HG03139 (cell line): ENCODE results near the gene ST6GALNAC6.
"Not testable (repeated sequence)": the region's sequence is repeated elsewhere in the genome, so short reads cannot be mapped to it uniquely, and the experiment has no call there.

Source experiments
- ATAC-seq: cut with Tn5 transposase; IDR thresholded peaks from one replicate; pipeline ENCODE4 v1.9.1; 2021; ENCODE audit not compliant: unreplicated experiment

ST6GALNAC6 gene

DNA sequence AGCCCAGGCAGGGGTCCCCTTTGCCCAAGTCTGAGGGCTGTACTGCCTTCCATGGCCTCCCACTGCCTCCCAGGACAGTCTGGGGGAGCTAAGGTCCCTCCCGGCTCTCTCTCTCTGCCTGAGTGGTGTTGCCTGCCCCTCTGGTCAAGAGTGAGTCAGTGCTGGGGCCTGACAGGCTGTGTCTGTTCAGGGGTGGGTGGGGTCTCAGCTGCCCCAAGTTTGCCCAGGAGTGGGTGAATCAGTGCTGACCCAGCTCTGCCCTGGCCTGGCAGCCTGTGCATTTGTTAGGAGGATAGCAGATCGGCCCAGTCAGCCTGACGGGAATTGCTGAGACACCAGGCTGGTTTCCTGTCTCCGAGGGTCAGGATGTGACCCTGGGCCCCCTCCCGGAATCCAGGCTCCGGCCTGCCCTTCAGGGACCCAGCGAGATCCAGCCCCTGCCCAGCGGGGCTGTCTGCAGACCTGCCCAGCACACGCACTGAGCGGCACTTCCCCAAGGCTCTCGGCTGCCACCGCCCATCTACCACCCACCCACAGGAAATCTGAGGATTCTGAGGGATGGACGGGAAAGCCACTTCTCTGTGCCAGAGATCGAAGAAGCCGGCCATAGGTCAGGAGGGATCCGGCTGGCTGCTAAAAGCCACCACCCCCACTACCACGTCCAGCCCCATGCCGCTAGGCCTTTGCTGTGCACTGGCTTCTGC lies 60.9 kb downstream of the ST6GALNAC6 start:
- ATAC-seq, result no peak

DNA sequence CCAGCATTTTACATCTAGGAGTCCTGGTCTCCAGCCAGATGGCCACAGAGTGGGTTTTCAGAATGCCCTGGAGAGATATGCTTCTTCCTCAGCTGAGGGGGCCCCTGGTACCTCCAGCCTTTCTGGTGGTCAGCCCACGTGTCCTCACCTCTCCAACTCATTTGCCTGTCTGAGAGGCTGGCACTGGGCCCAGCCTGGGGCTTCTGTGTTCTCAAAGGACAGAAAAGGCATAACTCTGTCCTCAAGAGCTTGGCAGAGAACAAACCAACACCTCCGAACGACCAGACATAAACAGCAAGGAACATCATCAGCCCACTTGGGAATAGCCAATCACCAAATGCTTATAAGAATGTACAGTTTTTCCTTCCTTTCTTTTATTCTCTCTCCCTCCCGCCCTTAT lies 62.1 kb downstream of the ST6GALNAC6 start:
- ATAC-seq, result no peak

DNA sequence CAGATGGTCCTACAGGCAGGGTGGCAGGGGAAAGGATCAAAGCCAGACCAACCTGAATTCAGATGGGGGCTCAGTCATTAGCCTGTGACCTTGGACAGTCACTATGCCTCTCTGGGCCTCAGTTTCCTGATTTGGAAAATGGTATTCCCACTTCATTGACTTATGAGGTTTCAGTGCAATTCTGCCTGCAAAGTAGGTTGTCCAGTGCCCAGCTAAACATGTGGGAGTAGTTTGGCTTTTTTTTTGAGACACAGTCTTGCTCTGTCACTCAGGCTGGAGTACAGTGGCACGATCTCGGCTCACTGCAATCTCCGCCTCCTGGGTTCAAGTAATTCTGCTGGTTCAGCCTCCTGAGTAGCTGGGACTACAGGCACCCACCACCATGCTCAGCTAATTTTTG lies 62.8 kb downstream of the ST6GALNAC6 start:
- not testable (repeated sequence) for ATAC-seq

DNA sequence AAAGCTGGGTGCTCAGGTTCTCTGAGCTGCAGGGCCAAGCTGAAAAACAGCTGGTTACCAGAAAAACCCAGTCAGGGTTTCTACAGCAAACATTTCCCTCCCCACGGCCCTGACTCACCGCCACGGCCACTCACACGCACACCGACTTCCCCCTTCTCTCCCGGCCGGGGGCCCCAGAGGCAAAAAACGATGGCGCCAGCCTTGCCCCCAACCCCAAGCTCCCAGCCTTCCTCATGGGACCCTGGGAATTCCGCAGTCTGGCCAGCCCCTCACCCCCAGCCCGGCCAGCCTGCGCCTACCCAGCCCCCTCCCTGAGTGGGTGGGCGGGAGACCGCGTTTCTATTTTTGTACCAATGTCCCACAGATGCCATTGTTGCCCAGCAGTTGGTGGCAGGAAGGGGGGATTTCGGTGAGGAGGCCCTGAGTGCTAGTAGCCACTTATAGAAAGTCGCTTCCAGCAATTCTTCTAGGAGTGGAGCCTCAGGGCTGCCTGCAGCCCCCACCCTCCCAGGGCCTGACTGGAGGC lies 63.3 kb downstream of the ST6GALNAC6 start:
- ATAC-seq, result no peak
